ENCODE results near the gene RGL1. TPM values are rescaled to one million over a fixed set of nuclear protein-coding genes. Genes with fewer than 3 reads are reported as not detected.

Gene RGL1
- total RNA-seq, 3 donors from 2014 or later (not counting 1 experiment from before 2014, with no cell fraction given), result 0.16 to 0.52 (median 0.40) TPM

DNA sequence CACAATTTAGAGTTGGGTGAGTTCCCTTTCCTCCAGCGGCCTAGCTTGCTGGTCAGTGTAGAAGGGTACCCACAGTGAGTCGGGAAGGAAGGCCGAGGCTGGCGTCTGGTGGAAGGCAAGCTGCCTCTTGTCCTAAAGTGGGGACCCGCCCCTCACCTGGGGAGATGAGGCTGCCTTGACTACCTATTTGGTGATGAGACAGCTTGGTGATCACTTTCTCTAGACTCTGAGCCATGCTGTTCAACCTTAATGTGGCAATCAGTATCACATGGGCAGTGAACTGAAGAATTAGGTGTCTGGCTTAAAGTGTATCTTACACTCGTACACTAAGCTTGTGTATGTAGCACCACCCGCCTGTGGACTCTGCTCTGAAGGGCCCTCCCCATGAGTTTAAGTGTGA, 131.9 kb downstream of the RGL1 start:
- H3K4me3 Mint-ChIP-seq, result no peak overlapping the region
- intact Hi-C loops (cut with micrococcal nuclease), result no loop called here
- H3K4me1 ChIP-seq (ENCODE audit: control insufficient read depth, insufficient read depth, low read length), result peaks cover 13% of the 10 kb centered on the region
- no peak for DNase-seq
- ATAC-seq, result peak in 2 of 3 donors; percentile 22 to 35
- no peaks in the 10 kb centered on the region for H3K9me3 Mint-ChIP-seq
- TF ChIP-seq, protein P1, sequence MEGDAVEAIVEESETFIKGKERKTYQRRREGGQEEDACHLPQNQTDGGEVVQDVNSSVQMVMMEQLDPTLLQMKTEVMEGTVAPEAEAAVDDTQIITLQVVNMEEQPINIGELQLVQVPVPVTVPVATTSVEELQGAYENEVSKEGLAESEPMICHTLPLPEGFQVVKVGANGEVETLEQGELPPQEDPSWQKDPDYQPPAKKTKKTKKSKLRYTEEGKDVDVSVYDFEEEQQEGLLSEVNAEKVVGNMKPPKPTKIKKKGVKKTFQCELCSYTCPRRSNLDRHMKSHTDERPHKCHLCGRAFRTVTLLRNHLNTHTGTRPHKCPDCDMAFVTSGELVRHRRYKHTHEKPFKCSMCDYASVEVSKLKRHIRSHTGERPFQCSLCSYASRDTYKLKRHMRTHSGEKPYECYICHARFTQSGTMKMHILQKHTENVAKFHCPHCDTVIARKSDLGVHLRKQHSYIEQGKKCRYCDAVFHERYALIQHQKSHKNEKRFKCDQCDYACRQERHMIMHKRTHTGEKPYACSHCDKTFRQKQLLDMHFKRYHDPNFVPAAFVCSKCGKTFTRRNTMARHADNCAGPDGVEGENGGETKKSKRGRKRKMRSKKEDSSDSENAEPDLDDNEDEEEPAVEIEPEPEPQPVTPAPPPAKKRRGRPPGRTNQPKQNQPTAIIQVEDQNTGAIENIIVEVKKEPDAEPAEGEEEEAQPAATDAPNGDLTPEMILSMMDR (IDR thresholded peaks at IDR 0.05), result no peak
- peak overlapping the region; percentile 58 to 70 for H3K27ac Mint-ChIP-seq
- WGBS (ENCODE audit: insufficient coverage), result 73% methylated on average over 7 of the region's 7 CpGs
- no peaks in the 10 kb centered on the region for H3K36me3 Mint-ChIP-seq
- no peaks in the 10 kb centered on the region for H3K36me3 ChIP-seq (ENCODE audit: control insufficient read depth, insufficient read depth, low read length)
- no peaks in the 10 kb centered on the region for H3K27me3 ChIP-seq (ENCODE audit: control insufficient read depth, insufficient read depth, low read length)
- H3K9me3 ChIP-seq (ENCODE audit: control insufficient read depth, insufficient read depth, low read length), result no peaks in the 10 kb centered on the region
- H3K4me1 Mint-ChIP-seq, result peaks cover 19 to 30% of the 10 kb centered on the region in 2 donors
- no peak overlapping the region for H3K4me3 ChIP-seq (ENCODE audit: low read length)
- no peaks in the 10 kb centered on the region for H3K27me3 Mint-ChIP-seq (ENCODE audit: low read depth in 2 of 2)
- peak overlapping the region; percentile 10 for H3K27ac ChIP-seq (ENCODE audit: low read length)

DNA sequence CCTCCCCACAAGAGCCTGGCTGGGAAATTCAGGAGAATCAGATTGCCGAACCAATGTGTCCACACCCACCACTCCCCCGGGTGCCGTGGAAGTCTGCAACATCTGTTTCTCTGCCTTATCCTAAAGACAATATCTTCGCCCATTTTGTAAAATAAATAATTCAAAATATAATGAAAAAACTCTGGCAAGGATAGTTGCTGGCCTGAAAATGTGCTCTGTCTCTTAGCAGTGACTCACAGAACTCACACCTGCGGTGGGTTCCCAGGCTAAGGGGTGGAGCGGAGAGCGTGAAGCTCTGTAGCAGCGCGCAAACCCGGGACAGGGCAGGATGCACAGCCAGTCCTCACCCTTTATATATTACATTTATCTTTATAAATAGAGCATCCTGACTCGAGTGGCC, 132.7 kb downstream of the RGL1 start:
- no peak overlapping the region for H3K27ac ChIP-seq (ENCODE audit: low read length)

DNA sequence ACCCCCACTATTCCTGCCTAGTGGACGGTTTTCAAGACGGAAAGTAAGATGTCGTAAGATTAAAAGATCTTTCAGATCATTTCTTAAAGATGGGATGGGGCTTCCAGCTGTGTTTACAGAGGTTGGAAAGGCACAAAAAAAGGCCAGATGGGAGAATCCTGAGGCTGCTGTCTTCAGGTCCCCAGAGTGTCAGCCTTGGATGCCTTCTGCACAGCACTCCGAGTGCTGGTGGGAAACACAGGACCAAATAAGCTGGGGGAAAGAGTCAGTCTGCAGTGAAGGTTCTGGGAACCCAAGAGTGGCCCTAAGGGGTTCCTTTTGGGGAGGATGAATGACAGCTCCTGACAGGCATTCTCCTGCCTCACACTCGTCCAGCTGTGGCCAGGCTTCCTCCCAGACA, 136.1 kb downstream of the RGL1 start:
- Histone ChIP-seq H3K27me3 (ENCODE audit: control insufficient read depth, insufficient read depth, low read length) (no peaks in the 10 kb centered on the region), H3K9me3 (ENCODE audit: control insufficient read depth, insufficient read depth, low read length) (no peaks in the 10 kb centered on the region), H3K36me3 (ENCODE audit: control insufficient read depth, insufficient read depth, low read length) (no peaks in the 10 kb centered on the region), H3K27ac (ENCODE audit: low read length) (no peak overlapping the region), H3K4me3 (ENCODE audit: low read length) (no peak overlapping the region), H3K4me1 (ENCODE audit: control insufficient read depth, insufficient read depth, low read length) (peaks cover 12% of the 10 kb centered on the region)
- DNase-seq, result no peak
- peaks cover 10% of the 10 kb centered on the region for H3K36me3 Mint-ChIP-seq
- no peak overlapping the region for H3K27ac Mint-ChIP-seq
- no peaks in the 10 kb centered on the region for H3K9me3 Mint-ChIP-seq
- no peak overlapping the region for H3K4me3 Mint-ChIP-seq
- H3K27me3 Mint-ChIP-seq (ENCODE audit: low read depth in 2 of 2), result no peaks in the 10 kb centered on the region
- TF ChIP-seq, protein P1 (IDR thresholded peaks at IDR 0.05), result no peak
- 92% methylated on average over 5 of the region's 5 CpGs for WGBS (ENCODE audit: insufficient coverage)
- no peak for ATAC-seq
- intact Hi-C loops (cut with micrococcal nuclease), result no loop called here
- H3K4me1 Mint-ChIP-seq, result peaks cover 19 to 27% of the 10 kb centered on the region in 2 donors

More for the DNA sequence above, 132.7 kb downstream of the RGL1 start:
- Histone ChIP-seq H3K9me3 (ENCODE audit: control insufficient read depth, insufficient read depth, low read length) (no peaks in the 10 kb centered on the region), H3K27me3 (ENCODE audit: control insufficient read depth, insufficient read depth, low read length) (no peaks in the 10 kb centered on the region), H3K4me3 (ENCODE audit: low read length) (no peak overlapping the region), H3K36me3 (ENCODE audit: control insufficient read depth, insufficient read depth, low read length) (no peaks in the 10 kb centered on the region), H3K4me1 (ENCODE audit: control insufficient read depth, insufficient read depth, low read length) (peaks cover 13% of the 10 kb centered on the region)
- intact Hi-C loops (cut with micrococcal nuclease), result no loop called here
- Mint-ChIP-seq H3K36me3 (peaks cover under 1% of the 10 kb centered on the region), H3K27ac (no peak overlapping the region), H3K27me3 (ENCODE audit: low read depth in 2 of 2) (no peaks in the 10 kb centered on the region), H3K4me1 (peaks cover 16 to 25% of the 10 kb centered on the region in 2 donors), H3K9me3 (no peaks in the 10 kb centered on the region), H3K4me3 (no peak overlapping the region)
- ATAC-seq, result peak in 1 of 3 donors; percentile 38
- 81% methylated on average over 10 of the region's 11 CpGs for WGBS (ENCODE audit: insufficient coverage)
- no peak for DNase-seq
- TF ChIP-seq, protein P1 (IDR thresholded peaks at IDR 0.05), result no peak

Measured in natural killer cell (primary cell).